ENCODE results near the gene TRIM24. TPM values are rescaled to one million over a fixed set of nuclear protein-coding genes. Genes with fewer than 3 reads are reported as not detected.

The TRIM24 gene
- total and polyA plus RNA-seq, 7 donors: 4.7 to 21.4 (median 15.0) TPM

DNA sequence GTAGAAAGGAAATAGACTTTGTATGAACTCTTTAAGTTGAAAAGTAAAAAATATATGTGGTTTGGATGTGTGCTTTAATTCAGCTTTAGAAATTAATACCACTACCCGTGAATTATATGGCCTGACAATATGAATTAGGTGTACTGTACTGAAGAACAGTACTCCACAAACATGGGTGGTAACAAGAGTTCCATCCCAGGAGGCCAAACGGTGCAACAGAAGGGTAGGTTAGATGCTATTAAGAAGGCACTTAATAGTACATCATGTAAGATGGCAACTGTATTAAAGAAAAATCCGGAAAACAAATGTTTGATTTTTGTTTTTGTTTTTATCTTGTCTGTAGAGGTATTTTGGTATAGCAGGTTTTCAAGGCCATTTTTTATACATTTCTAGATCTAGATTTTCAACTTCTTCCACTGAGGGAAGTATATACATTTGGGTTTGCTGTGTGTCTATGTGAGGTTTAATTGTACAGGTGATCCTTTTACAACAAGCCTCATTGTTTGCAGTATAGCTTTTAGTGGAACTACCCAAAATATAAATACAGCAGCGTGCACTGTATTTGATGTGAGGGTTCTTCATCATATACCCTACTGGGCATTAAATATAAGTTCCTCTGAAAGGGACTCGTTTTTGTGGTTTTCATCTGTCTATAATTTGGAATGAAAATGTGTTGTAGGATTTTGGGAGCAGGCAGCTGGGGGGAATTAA lies 125.4 kb downstream of the TRIM24 start:
- TF ChIP-seq, protein P1, sequence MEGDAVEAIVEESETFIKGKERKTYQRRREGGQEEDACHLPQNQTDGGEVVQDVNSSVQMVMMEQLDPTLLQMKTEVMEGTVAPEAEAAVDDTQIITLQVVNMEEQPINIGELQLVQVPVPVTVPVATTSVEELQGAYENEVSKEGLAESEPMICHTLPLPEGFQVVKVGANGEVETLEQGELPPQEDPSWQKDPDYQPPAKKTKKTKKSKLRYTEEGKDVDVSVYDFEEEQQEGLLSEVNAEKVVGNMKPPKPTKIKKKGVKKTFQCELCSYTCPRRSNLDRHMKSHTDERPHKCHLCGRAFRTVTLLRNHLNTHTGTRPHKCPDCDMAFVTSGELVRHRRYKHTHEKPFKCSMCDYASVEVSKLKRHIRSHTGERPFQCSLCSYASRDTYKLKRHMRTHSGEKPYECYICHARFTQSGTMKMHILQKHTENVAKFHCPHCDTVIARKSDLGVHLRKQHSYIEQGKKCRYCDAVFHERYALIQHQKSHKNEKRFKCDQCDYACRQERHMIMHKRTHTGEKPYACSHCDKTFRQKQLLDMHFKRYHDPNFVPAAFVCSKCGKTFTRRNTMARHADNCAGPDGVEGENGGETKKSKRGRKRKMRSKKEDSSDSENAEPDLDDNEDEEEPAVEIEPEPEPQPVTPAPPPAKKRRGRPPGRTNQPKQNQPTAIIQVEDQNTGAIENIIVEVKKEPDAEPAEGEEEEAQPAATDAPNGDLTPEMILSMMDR (IDR thresholded peaks at IDR 0.05): no peak
- DNase-seq (no peak), ATAC-seq (no peak)
- no peaks in the 10 kb centered on the region for H3K4me1 ChIP-seq
- no peak overlapping the region for H3K4me3 ChIP-seq
- intact Hi-C loops (cut with DNase I): no loop called here
- H3K27me3 ChIP-seq (ENCODE audit: insufficient read depth in 3 of 3, low read length in 2 of 3): no peaks in the 10 kb centered on the region
- no peaks in the 10 kb centered on the region for H3K9me3 ChIP-seq
- H3K36me3 ChIP-seq (ENCODE audit: insufficient read depth in 1 of 2, low read depth in 1 of 2): peaks cover 0 to 65% of the 10 kb centered on the region in 2 donors
- WGBS, 3 donors: 90 to 91% (median 91%) methylated on average over 5 of the region's 5 CpGs
- no peak overlapping the region for H3K27ac ChIP-seq

DNA sequence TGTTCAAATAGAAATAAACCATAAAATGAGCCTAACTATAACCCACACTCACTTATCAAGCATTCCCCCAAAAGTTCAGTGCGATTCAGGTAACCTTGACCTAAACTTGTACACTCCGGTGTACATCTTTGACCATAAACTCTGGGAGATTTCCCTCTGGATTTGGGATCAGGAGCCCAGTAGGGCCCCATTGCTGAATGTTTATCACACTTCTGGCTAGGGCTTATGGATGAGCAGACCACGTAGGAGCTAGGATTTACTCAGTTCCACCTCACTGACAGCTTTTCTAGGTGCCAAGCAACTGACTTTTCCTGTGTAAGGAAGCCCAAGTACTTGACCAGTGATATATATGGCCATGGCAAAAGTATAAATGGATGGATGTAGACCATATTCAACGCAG lies 127.4 kb downstream of the TRIM24 start:
- intact Hi-C loops (cut with DNase I): no loop called here
- WGBS, 3 donors: 91 to 98% (median 97%) methylated on average over 4 of the region's 4 CpGs
- Histone ChIP-seq H3K4me1 (no peaks in the 10 kb centered on the region), H3K9me3 (no peaks in the 10 kb centered on the region), H3K36me3 (ENCODE audit: insufficient read depth in 1 of 2, low read depth in 1 of 2) (peaks cover 0 to 48% of the 10 kb centered on the region in 2 donors), H3K27me3 (ENCODE audit: insufficient read depth in 3 of 3, low read length in 2 of 3) (no peaks in the 10 kb centered on the region), H3K4me3 (no peak overlapping the region), H3K27ac (no peak overlapping the region)
- TF ChIP-seq, protein P1 (IDR thresholded peaks at IDR 0.05): no peak
- DNase-seq (no peak), ATAC-seq (no peak)

DNA sequence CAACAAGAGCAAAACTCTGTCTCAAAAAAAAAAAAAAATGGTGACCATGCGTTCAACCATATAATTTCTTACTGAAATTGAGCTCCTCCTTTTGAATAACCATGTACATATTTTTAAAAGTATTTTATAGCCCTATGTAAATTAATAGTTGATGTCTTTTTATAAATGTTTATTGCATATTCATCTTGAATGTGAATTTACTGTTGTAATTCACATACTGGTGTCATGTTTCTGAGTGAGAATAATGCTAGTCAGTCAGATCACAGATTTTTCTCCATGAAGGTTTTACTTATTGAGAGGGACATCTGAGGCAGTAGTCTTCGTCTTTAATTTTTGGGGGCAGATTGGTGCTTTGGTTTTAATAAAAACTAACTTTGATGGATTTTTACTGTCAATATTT lies 128.9 kb downstream of the TRIM24 start:
- WGBS, 3 donors: 91 to 96% (median 91%) methylated on average over 2 of the region's 2 CpGs
- H3K36me3 ChIP-seq (ENCODE audit: insufficient read depth in 1 of 2, low read depth in 1 of 2): peaks cover 0 to 33% of the 10 kb centered on the region in 2 donors
- no peak overlapping the region for H3K4me3 ChIP-seq
- no peaks in the 10 kb centered on the region for H3K9me3 ChIP-seq
- TF ChIP-seq, protein P1 (IDR thresholded peaks at IDR 0.05): no peak
- no peaks in the 10 kb centered on the region for H3K4me1 ChIP-seq
- no peak overlapping the region for H3K27ac ChIP-seq
- intact Hi-C loops (cut with DNase I): no loop called here
- no peak for DNase-seq
- H3K27me3 ChIP-seq (ENCODE audit: insufficient read depth in 3 of 3, low read length in 2 of 3): no peaks in the 10 kb centered on the region
- ATAC-seq: no peak

DNA sequence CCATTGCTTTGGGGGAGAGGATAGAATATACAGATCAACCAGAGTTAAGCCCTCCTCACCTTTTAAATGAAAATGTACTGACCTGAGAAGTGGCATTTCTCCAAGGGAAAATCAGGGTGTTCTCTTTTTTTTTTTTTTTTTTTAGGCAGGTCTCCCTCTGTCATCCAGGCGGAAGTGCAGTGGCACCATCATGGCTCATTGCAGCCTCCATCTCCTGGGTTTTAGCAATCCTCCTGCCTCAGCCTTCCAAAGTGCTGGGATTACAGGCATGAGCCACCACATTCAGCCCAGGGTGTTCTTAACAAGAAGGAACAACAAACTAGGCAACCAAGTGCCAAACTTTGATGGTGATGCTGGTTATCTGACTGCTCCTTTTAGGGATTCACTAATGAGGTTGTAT lies 130.1 kb downstream of the TRIM24 start:
- intact Hi-C loops (cut with DNase I): no loop called here
- TF ChIP-seq, protein P1 (IDR thresholded peaks at IDR 0.05): no peak

DNA sequence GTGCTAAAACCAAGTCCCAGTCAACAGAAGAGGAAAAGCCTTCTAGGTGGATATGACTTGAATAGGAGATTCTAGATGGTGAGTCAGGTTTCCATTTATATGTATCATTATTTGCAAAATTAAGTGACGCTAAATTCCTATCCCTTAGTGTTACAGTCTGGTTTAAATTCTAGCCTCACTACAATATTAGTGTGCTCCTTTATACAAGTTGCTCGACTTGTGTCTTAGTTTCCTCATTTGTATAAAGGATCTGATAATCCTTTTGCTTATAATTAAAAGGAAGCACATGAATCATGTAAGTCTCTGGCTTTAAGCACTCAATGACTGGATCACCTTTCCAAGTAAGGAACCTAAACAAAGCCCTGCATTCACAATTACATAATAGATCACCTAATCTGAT lies 135.4 kb downstream of the TRIM24 start:
- no peaks in the 10 kb centered on the region for H3K9me3 ChIP-seq
- no peaks in the 10 kb centered on the region for H3K4me1 ChIP-seq
- ATAC-seq (no peak), DNase-seq (no peak)
- H3K27ac ChIP-seq: no peak overlapping the region
- 89 to 94% (median 92%) methylated on average over 2 of the region's 2 CpGs for WGBS, 3 donors
- H3K27me3 ChIP-seq (ENCODE audit: insufficient read depth in 3 of 3, low read length in 2 of 3): no peaks in the 10 kb centered on the region
- no peak overlapping the region for H3K4me3 ChIP-seq
- H3K36me3 ChIP-seq (ENCODE audit: insufficient read depth in 1 of 2, low read depth in 1 of 2): no peaks in the 10 kb centered on the region
- intact Hi-C loops (cut with DNase I): no loop called here
- TF ChIP-seq, protein P1 (IDR thresholded peaks at IDR 0.05): no peak

More for the DNA sequence above, 130.1 kb downstream of the TRIM24 start:
- Histone ChIP-seq H3K36me3 (ENCODE audit: insufficient read depth in 1 of 2, low read depth in 1 of 2) (peaks cover 0 to 21% of the 10 kb centered on the region in 2 donors), H3K27ac (no peak overlapping the region), H3K4me3 (no peak overlapping the region), H3K27me3 (ENCODE audit: insufficient read depth in 3 of 3, low read length in 2 of 3) (no peaks in the 10 kb centered on the region), H3K9me3 (no peaks in the 10 kb centered on the region), H3K4me1 (no peaks in the 10 kb centered on the region)
- ATAC-seq (no peak), DNase-seq (no peak)
- WGBS, 3 donors: 89 to 95% (median 94%) methylated on average over 1 of the region's 1 CpG
